Large intestine (tissue), 3 donors: ENCODE measurements around the gene ITM2C. TPM values are rescaled to one million over a fixed set of nuclear protein-coding genes. Genes with fewer than 3 reads are reported as not detected.

Experiments used
- DNase-seq, 2 donors: peaks; one replicate each; pipeline versions ENCODE4 v3.0.0 to v3.0.0-alpha.2; 2013
- H3K27ac ChIP-seq: one replicate; pipeline ENCODE4 v1.5.1; 2013; ENCODE audit warnings: low read length
- H3K27me3 ChIP-seq: 2 replicates; pipeline ENCODE4 v1.6.1; 2013; ENCODE audit warnings: low read length; ENCODE audit not compliant: control insufficient read depth, insufficient read depth
- H3K36me3 ChIP-seq: 2 replicates; pipeline ENCODE4 v1.6.1; 2013; ENCODE audit warnings: low read length; ENCODE audit not compliant: control insufficient read depth, insufficient read depth
- H3K4me1 ChIP-seq: one replicate; pipeline ENCODE4 v1.6.1; 2013; ENCODE audit warnings: low read length; ENCODE audit not compliant: control insufficient read depth, insufficient read depth
- H3K4me3 ChIP-seq: one replicate; pipeline ENCODE4 v1.5.1; 2013; ENCODE audit warnings: low read length
- H3K9me3 ChIP-seq: one replicate; pipeline ENCODE4 v1.6.1; 2013; ENCODE audit warnings: mild to moderate bottlenecking, low read depth, low read length, moderate library complexity; ENCODE audit not compliant: control insufficient read depth
- WGBS: methylation state at CpG from one replicate; pipeline ENCODE4 v1.1.5; 2013; ENCODE audit warnings: low lambda C conversion rate; ENCODE audit not compliant: insufficient coverage; 5-methylcytosine and 5-hydroxymethylcytosine counted together
- polyA plus RNA-seq: library from polyadenylated mRNA; unstranded; fragments of 120-200 nt; gene quantifications from one replicate; pipeline ENCODE4 v1.2.1, GENCODE V29; 2013

ITM2C gene
- polyA plus RNA-seq, 1 donor, result 321 TPM

- H3K27me3 ChIP-seq, result no peaks in the 10 kb centered on the region
- WGBS, result no CpG with 5 or more reads among the region's 14 CpGs
- DNase-seq, result no peak
- H3K27ac ChIP-seq, result peak overlapping the region; percentile 10
- H3K9me3 ChIP-seq, result no peaks in the 10 kb centered on the region
- peaks cover 68% of the 10 kb centered on the region for H3K4me1 ChIP-seq
- H3K36me3 ChIP-seq, result peaks cover 50% of the 10 kb centered on the region
- no peak overlapping the region for H3K4me3 ChIP-seq
These were observed 7.6 kb downstream of the ITM2C start for GRCh38 chr2:230872151-230872967.

- no peak overlapping the region for H3K4me3 ChIP-seq
- H3K4me1 ChIP-seq, result peaks cover 68% of the 10 kb centered on the region
- H3K9me3 ChIP-seq, result no peaks in the 10 kb centered on the region
- peak overlapping the region; percentile 10 for H3K27ac ChIP-seq
- 88% methylated on average over 5 of the region's 21 CpGs for WGBS
- H3K27me3 ChIP-seq, result no peaks in the 10 kb centered on the region
- H3K36me3 ChIP-seq, result peaks cover 58% of the 10 kb centered on the region
- no peak for DNase-seq
These were observed 8.4 kb downstream of the ITM2C start for GRCh38 chr2:230872968-230873660.

GRCh38 chr2:230873661-230874401 lies 9.1 kb downstream of the ITM2C start:
- no peaks in the 10 kb centered on the region for H3K9me3 ChIP-seq
- WGBS, result 83% methylated on average over 2 of the region's 13 CpGs
- H3K36me3 ChIP-seq, result peaks cover 64% of the 10 kb centered on the region
- H3K4me3 ChIP-seq, result no peak overlapping the region
- no peak for DNase-seq
- H3K27ac ChIP-seq, result no peak overlapping the region
- H3K4me1 ChIP-seq, result peaks cover 68% of the 10 kb centered on the region
- H3K27me3 ChIP-seq, result no peaks in the 10 kb centered on the region

- peaks cover 64% of the 10 kb centered on the region for H3K36me3 ChIP-seq
- H3K27ac ChIP-seq, result no peak overlapping the region
- H3K9me3 ChIP-seq, result no peaks in the 10 kb centered on the region
- WGBS, result no CpG with 5 or more reads among the region's 11 CpGs
- DNase-seq, result no peak
- H3K4me1 ChIP-seq, result peaks cover 67% of the 10 kb centered on the region
- no peaks in the 10 kb centered on the region for H3K27me3 ChIP-seq
- H3K4me3 ChIP-seq, result no peak overlapping the region
These were observed 9.7 kb downstream of the ITM2C start for GRCh38 chr2:230874456-230874855.

GRCh38 chr2:230874876-230875275 lies 10.1 kb downstream of the ITM2C start:
- no peak for DNase-seq
- no CpG with 5 or more reads among the region's 10 CpGs for WGBS
- Histone ChIP-seq H3K4me3 (no peak overlapping the region), H3K36me3 (peaks cover 64% of the 10 kb centered on the region), H3K4me1 (peaks cover 67% of the 10 kb centered on the region), H3K9me3 (no peaks in the 10 kb centered on the region), H3K27me3 (no peaks in the 10 kb centered on the region), H3K27ac (no peak overlapping the region)

GRCh38 chr2:230875347-230876315 lies 10.9 kb downstream of the ITM2C start:
- Histone ChIP-seq H3K4me3 (no peak overlapping the region), H3K9me3 (no peaks in the 10 kb centered on the region), H3K36me3 (peaks cover 64% of the 10 kb centered on the region), H3K27ac (no peak overlapping the region), H3K27me3 (no peaks in the 10 kb centered on the region), H3K4me1 (peaks cover 66% of the 10 kb centered on the region)
- no CpG with 5 or more reads among the region's 34 CpGs for WGBS
- no peak for DNase-seq

GRCh38 chr2:230877116-230877758 lies 12.5 kb downstream of the ITM2C start:
- peaks cover 50% of the 10 kb centered on the region for H3K4me1 ChIP-seq
- no peaks in the 10 kb centered on the region for H3K27me3 ChIP-seq
- WGBS, result no CpG with 5 or more reads among the region's 27 CpGs
- DNase-seq, result peak; percentile 56 to 78
- no peak overlapping the region for H3K4me3 ChIP-seq
- peak overlapping the region; percentile 75 for H3K27ac ChIP-seq
- no peaks in the 10 kb centered on the region for H3K9me3 ChIP-seq
- H3K36me3 ChIP-seq, result peaks cover 60% of the 10 kb centered on the region

GRCh38 chr2:230877759-230878598 lies 13.2 kb downstream of the ITM2C start:
- WGBS, result no CpG with 5 or more reads among the region's 20 CpGs
- H3K4me3 ChIP-seq, result no peak overlapping the region
- H3K27me3 ChIP-seq, result no peaks in the 10 kb centered on the region
- H3K36me3 ChIP-seq, result peaks cover 56% of the 10 kb centered on the region
- peak overlapping the region; percentile 75 for H3K27ac ChIP-seq
- H3K4me1 ChIP-seq, result peaks cover 45% of the 10 kb centered on the region
- H3K9me3 ChIP-seq, result no peaks in the 10 kb centered on the region
- peak; percentile 59 to 82 for DNase-seq
